Measurements from ENCODE around the gene PLOD3. TPM values are rescaled to one million over a fixed set of nuclear protein-coding genes. Genes with fewer than 3 reads are reported as not detected.

The PLOD3 gene
- total and polyA plus RNA-seq, 9 of the 15 experiments (the other 6 are each of a cell fraction or from before 2014, with no cell fraction given): 2.8 to 101 (median 30.9) TPM

DNA sequence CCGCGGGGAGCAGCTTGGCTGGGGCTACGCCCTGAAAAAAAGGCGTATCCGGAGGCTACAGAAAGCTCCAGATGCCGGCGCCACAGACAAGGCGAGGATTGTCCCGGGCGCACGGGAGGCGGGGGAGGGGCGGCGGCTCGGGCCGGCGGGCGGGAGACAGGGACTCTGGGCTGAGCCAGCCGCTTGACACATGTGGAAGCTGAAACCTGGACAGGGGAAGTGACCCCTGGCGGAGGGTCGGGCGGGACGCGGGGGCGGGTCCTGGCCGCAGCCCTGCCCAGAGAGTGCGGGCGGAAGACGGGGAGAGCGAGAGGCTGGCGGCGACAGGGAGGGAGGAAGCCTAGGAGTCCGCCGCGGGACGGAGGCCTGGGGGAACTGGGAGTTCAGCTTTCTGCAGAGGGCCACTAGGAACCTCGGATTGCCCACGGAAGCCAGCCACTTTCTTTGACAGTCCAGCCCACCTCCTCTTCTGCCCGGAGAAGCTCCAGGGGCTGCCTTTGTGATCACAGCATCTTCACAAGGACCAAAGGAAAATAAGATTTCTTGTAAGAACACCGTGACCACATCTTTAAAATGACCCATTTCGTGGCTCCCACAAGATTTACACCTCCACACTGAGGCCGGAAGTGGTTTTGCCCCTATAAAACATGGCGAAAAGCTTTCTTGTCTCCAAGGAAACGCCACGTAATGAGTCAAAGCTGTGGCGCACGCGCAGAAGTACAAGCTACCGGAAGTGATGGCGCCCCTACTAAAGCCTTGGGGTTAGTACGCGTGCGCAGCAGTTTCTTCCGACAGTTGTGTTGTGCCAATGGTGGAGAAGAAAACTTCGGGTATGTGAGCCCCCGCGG lies at the start of gene PLOD3, which contains the start of gene ZNHIT1 (continued):
- TF ChIP-seq ZNF121 (CRISPR knock-in tag; conservative IDR thresholded peaks at IDR 0.05) (no peak), NFATC3 (IDR thresholded peaks at IDR 0.05) (no peak), ZNF347 (CRISPR knock-in tag; IDR thresholded peaks at IDR 0.05; ENCODE audit: low read depth) (no peak), STAT5B (CRISPR knock-in tag; IDR thresholded peaks at IDR 0.05) (no peak), RFX5 (IDR thresholded peaks at IDR 0.05; ENCODE audit: low read depth, low read length) (no peak), NR4A1 (CRISPR knock-in tag; IDR thresholded peaks at IDR 0.05) (0 out of 2 replicates have a peak, but pooled peaks have one; percentile 81), NR4A1 (tag; IDR thresholded peaks at IDR 0.05) (no peak), ZNF212 (CRISPR knock-in tag; IDR thresholded peaks at IDR 0.05) (no peak), RBM39 (optimal IDR thresholded peaks at IDR 0.05; ENCODE audit: low read depth, low read length) (no peak), ZNF165 (CRISPR knock-in tag; IDR thresholded peaks at IDR 0.05; ENCODE audit: borderline replicate concordance) (no peak), CBX1 (IDR thresholded peaks at IDR 0.05; ENCODE audit: low read depth) (no peak; the same call in 1 of the 2 replicates), ZNF174 (CRISPR knock-in tag; IDR thresholded peaks at IDR 0.05) (no peak)
- TF ChIP-seq, protein P1, sequence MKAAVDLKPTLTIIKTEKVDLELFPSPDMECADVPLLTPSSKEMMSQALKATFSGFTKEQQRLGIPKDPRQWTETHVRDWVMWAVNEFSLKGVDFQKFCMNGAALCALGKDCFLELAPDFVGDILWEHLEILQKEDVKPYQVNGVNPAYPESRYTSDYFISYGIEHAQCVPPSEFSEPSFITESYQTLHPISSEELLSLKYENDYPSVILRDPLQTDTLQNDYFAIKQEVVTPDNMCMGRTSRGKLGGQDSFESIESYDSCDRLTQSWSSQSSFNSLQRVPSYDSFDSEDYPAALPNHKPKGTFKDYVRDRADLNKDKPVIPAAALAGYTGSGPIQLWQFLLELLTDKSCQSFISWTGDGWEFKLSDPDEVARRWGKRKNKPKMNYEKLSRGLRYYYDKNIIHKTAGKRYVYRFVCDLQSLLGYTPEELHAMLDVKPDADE (conservative IDR thresholded peaks at IDR 0.05; ENCODE audit: control insufficient read depth, low read depth, low read length): peak; percentile 86
- TF ChIP-seq, protein P2, sequence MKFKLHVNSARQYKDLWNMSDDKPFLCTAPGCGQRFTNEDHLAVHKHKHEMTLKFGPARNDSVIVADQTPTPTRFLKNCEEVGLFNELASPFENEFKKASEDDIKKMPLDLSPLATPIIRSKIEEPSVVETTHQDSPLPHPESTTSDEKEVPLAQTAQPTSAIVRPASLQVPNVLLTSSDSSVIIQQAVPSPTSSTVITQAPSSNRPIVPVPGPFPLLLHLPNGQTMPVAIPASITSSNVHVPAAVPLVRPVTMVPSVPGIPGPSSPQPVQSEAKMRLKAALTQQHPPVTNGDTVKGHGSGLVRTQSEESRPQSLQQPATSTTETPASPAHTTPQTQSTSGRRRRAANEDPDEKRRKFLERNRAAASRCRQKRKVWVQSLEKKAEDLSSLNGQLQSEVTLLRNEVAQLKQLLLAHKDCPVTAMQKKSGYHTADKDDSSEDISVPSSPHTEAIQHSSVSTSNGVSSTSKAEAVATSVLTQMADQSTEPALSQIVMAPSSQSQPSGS (CRISPR knock-in tag; IDR thresholded peaks at IDR 0.05): no peak
- TF ChIP-seq, protein P3, sequence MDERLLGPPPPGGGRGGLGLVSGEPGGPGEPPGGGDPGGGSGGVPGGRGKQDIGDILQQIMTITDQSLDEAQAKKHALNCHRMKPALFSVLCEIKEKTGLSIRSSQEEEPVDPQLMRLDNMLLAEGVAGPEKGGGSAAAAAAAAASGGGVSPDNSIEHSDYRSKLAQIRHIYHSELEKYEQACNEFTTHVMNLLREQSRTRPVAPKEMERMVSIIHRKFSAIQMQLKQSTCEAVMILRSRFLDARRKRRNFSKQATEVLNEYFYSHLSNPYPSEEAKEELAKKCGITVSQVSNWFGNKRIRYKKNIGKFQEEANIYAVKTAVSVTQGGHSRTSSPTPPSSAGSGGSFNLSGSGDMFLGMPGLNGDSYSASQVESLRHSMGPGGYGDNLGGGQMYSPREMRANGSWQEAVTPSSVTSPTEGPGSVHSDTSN (CRISPR knock-in tag; IDR thresholded peaks at IDR 0.05; ENCODE audit: low read depth): no peak
- TF ChIP-seq, protein P3 (tag; conservative IDR thresholded peaks at IDR 0.05; ENCODE audit: low read depth): peak; percentile 60
- TF ChIP-seq, protein P4, sequence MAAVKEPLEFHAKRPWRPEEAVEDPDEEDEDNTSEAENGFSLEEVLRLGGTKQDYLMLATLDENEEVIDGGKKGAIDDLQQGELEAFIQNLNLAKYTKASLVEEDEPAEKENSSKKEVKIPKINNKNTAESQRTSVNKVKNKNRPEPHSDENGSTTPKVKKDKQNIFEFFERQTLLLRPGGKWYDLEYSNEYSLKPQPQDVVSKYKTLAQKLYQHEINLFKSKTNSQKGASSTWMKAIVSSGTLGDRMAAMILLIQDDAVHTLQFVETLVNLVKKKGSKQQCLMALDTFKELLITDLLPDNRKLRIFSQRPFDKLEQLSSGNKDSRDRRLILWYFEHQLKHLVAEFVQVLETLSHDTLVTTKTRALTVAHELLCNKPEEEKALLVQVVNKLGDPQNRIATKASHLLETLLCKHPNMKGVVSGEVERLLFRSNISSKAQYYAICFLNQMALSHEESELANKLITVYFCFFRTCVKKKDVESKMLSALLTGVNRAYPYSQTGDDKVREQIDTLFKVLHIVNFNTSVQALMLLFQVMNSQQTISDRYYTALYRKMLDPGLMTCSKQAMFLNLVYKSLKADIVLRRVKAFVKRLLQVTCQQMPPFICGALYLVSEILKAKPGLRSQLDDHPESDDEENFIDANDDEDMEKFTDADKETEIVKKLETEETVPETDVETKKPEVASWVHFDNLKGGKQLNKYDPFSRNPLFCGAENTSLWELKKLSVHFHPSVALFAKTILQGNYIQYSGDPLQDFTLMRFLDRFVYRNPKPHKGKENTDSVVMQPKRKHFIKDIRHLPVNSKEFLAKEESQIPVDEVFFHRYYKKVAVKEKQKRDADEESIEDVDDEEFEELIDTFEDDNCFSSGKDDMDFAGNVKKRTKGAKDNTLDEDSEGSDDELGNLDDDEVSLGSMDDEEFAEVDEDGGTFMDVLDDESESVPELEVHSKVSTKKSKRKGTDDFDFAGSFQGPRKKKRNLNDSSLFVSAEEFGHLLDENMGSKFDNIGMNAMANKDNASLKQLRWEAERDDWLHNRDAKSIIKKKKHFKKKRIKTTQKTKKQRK (IDR thresholded peaks at IDR 0.05; ENCODE audit: borderline replicate concordance, low read depth, low read length): no peak

Data from K562 (cell line).